Liver (tissue), 3 donors: ENCODE results near the gene FLNA.

Experiments used
- JUND ChIP-seq, 2 donors: IDR thresholded peaks; 2 replicates each; pipeline ENCODE4 v1.6.1; 2016; ENCODE audit warnings: antibody characterized with exemption in 2 of 2
- TF ChIP-seq, protein P1 (sequence below): fragments of 150-350 bp; IDR thresholded peaks from 2 replicates; pipeline ENCODE4 v1.5.1; 2017; ENCODE audit warnings: improper control_type of control experiment, low read depth, low read length; ENCODE audit not compliant: missing input control
- donor health status: healthy.
- donor health status: healthy.

GRCh38 chrX:154378799-154379568 lies 4.5 kb upstream of the FLNA start, which contains the start of gene EMD:
- TF ChIP-seq, protein P1, sequence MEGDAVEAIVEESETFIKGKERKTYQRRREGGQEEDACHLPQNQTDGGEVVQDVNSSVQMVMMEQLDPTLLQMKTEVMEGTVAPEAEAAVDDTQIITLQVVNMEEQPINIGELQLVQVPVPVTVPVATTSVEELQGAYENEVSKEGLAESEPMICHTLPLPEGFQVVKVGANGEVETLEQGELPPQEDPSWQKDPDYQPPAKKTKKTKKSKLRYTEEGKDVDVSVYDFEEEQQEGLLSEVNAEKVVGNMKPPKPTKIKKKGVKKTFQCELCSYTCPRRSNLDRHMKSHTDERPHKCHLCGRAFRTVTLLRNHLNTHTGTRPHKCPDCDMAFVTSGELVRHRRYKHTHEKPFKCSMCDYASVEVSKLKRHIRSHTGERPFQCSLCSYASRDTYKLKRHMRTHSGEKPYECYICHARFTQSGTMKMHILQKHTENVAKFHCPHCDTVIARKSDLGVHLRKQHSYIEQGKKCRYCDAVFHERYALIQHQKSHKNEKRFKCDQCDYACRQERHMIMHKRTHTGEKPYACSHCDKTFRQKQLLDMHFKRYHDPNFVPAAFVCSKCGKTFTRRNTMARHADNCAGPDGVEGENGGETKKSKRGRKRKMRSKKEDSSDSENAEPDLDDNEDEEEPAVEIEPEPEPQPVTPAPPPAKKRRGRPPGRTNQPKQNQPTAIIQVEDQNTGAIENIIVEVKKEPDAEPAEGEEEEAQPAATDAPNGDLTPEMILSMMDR: peak; percentile 18
- TF ChIP-seq JUND (IDR thresholded peaks at IDR 0.05): no peak
